Kidney capillary endothelial cell (primary cell): ENCODE data around the gene TENM4.

Source experiments
- DNase-seq: peaks from one replicate; pipeline ENCODE4 v3.0.0-alpha.2; 2018; ENCODE audit warnings: low spot score

TENM4 gene

DNA sequence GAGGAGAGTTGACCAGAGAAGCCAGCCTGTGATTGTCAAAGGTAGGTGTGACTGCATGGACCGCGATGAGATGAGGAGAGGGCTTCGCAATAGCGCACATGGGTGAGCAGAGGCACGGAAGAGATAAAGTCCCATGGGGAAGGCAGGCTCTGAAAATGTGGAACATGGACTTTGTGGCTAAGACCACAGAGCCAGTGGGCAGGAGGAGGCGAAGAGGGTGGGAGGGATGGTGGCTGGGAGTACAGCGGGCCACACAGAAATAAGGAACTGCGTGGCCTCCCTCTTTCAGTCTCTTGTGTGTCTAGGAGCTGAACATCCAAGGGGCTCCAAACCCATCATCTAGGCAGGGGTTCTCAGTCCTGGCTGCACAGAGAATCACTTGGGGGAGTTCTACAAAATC, 98.6 kb downstream of the TENM4 start:
- DNase-seq: no peak

DNA sequence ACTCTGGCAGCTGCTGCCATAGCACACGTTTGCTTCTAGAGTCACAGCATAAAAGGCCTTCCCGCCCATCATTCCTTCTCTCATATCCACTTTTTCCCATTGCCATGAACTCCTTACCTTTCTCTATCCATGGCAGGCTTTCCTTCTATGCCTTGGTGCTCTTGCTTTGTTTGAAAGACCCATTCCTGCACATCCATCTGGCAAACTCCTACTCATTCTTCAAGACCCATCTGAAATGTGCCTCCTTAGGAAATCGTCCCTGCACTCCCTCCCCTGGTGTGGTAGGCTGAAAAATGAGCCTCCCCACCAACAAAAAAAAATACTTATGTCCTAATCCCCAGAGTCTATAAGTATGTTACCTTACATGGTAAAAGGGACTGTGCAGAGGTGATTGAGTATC, 100.3 kb downstream of the TENM4 start:
- no peak for DNase-seq

DNA sequence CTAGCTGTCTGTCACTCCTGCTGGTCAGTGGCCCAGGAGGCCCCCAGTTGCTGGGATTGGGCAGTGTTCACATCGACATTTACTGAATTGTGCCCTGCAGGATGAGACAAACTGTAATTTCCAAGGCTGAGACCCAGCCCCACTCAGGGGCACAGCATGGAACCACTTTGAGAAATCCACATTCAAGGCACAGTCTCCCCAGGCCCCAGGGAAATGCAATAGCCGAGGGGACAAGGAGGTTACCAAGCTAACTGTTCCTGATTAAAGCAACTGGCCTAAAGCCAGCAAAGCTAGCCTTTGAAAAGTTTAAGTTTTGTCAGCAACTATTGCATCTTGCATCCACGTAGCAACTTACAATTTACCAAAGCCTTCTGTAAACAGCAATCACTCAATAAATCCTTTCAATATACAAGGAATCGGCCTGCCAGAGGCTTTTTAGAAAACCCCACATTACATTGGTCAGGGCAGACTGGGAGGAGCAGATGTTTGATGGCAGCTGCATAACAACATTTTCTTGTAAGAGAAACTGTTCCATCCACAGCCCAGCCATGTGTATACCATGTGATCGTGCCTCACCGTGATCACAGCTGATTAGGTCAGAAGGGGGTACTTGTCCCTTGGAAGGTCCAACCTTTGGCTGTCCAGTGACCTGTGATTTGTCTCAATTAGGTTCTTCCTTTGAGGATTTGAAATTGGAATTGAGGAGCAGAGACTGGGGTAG, 103.9 kb downstream of the TENM4 start:
- DNase-seq: no peak

DNA sequence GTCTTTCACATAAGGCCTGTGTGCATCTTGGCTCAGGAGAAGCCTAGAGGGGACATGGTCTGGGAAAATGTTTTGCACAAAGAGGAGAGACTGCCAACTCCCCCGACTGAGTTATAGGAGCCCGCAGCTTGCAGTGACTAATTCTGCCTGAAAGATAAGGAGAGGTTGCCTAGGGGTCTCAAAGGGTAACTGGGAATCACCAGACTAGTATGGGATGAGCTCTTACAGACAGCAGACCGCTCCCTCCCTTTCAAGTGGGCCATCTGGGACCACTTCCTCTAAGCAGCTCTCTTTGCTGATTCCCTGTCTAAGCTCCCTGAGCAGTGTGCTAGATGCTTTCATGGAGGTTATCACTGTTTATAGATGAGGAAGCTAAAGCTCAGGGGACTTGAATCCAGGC, 105.1 kb downstream of the TENM4 start:
- no peak for DNase-seq

DNA sequence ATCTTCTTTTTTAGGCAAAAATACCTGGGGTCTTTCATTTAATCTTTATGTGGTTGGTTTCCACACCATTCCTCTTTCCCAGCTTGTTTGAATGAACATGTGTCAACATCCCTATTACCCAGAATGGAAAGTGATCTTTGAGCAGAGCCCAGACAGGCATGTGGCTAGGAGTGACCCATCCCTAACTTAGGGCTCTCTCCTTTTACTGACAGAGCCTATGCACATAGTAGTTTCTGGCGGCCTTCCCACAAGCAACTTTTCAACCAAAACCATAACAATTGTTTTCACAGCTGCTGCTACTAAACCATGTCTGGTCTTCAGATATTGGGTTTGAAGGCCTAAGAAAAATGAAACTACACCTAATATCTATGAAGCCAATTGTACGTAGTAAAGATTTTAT, 107.5 kb downstream of the TENM4 start:
- no peak for DNase-seq

DNA sequence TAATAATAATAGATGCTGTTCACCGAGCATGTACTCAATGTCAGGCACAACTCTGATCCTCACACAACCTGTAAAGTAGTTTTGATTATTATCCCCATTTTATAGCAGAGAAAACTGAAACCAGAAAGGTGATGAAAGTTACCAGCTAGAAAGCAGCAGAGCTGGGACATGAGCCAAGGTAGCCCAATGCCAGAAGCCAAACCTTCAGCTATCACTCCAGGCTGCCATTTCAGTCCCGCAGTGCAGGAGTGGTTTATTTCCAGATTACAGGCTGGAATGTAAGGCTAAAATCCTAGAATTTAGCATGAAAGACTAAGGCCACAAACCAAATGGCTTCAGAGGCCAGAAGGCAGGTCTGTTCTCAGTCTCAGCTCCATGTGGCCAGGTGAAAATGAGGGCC, 108.8 kb downstream of the TENM4 start:
- DNase-seq: no peak

DNA sequence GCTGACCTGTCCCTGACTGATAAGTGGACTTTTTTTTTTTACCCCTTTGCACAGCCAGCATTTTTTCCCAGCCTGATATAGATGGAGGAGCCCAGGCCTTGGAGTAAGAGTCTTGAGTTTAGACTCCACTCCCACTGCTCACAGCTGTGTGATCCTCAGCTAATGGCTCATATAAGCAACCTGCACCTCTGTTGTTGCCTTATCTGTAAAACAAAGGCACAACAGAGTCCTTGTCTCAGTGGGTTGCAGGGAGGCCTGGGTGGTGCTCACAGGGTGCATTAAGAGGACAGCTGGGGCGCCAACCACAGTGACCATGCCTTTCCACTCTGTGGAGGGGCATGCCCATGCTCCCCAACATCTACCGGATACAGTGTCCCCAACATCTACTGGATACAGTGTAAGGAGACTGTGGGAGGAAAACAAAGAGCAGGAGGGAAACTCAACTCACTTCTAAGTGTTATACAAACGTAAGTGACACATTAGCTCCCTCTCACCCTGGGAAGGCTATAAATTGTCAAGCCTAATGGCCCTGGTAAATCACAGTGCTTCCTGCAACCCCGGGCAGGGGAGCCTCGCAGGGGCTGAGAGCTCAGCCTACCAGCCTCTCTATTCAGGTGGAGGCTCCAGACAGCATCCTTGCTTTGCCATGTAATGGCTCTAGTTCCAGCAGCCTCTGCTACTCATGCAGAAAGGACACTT, 109.5 kb downstream of the TENM4 start:
- DNase-seq: no peak

DNA sequence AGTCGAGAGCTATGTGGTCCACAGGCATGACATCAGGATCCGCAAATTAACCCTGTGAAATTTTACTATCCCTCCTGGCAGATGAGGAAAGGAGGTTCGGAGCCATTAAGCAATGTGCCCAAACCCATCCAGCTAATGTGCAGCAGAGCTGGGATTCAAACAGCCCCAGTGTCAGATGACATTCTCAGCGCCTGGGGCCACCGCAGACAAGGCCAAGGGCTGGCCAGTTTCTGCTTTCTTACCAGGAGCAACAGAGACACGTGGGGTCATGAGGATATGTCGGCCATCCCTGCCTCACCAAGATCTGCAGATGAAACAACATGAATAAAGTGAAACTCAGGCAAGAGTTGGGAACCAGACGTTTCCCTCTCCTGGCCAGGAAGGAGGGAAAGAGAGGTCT, 110.2 kb downstream of the TENM4 start:
- DNase-seq: no peak

DNA sequence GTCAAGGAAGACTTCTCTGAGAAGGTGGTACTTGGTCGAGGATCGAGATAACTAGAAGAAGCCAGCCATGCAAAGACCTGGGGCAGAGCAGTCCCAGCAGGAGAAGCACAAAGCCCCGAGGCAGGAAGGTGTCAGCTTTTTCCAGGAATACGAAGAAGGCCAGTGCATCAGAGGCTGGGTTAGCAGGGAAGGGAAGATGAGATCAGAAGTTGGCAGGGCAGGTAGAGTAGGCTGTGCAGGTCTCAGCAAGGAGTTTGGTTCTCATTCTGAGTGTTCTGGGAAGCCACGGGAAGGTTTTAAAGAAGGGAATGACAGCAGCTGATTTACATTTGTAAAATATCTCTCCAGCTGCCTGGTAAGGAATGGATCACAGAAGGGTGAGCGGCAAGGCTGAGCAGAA, 111.3 kb downstream of the TENM4 start:
- DNase-seq: no peak

DNA sequence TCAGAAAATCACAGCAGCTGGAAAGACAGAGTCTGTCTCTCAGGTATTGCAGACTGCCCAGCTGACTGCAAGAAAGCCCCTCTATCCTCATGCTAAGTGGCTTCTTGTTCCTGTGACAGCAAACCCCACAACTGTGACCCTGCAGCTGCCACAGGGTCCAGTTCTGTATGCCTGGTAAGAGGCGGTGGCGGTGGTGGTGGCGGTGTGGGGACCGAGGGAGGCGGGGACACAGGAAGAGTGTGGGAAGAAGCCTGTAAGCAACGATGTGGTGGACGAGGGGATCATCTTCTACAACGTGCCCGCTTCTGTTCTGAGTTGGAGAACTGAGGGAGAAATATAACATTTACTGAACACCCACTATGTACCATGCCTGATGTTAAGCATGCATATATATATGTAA, 112.4 kb downstream of the TENM4 start:
- DNase-seq: no peak

DNA sequence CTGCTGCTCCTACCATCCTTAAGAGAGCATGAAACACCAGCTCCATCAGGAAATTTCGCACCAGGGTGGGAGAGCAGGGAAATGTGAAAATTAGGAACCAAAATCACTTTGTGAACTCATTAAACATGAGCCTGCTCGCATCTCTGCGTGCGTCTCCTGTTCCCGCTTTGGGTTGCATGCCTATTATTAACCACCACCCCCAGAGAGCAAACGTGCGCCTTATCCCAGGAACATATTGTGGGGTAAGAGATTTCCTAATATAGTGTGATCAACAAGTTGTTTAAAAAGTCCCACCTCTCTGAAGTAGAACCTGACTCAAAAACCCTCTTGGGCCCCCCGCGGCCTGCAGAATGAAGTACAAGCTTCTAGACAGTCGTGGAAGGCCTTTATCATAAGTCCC, 115.0 kb downstream of the TENM4 start:
- DNase-seq: no peak

DNA sequence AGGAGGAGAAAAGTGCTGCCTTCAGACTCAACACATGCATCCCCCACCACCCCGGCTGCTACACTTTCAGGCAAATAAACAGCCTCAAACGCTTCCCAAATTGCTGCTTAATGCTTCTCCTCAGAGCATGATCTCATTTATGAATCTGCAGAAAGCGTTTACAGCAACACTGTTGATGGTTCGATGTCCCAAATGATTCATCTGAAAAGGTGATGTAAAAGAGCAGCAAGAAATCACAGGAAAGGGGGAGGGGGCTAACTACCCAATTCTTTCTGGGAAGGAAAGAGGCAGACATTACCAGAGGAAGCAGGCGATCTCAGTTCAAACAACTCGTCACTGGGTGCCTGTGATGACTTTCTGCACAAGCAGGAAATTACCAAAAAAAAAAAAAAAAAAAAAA, 119.6 kb downstream of the TENM4 start:
- DNase-seq: no peak

DNA sequence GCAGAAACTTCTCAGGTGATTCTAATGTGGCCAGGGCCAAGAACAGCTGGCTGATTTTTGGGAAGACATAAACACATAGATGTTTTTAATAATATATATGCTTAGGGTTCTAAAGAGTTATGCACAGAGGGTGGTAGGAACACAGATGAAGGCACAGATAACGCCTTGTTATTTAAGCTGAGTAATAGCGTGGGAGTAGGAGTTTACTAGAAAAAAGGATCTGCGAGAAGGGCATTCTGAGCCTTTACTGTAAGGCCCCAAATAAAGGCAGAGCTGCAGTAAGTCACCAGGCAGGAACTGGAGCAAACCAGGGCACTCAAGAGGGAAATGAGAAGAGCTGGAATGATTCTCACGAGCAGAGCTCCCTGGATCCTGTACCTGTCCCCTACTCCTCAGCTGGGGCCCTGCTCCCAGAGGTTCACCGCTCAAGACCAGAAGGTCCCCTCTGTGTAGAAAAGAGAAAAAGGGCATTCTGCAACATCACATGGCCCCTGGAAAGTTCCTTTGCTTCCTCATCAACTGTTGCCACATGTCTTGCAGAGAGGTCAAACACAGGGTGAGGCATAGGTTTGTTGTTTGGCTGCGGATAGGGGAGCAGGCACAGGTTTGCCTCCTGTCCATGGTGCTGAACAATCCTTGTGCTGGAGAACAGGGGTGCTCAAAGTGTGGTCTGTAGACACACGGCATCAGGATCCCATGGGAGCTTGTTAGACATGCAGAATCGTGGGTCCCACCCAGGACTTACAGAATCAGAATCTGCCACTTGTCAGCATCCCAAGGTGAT, 125.7 kb downstream of the TENM4 start:
- DNase-seq: no peak

DNA sequence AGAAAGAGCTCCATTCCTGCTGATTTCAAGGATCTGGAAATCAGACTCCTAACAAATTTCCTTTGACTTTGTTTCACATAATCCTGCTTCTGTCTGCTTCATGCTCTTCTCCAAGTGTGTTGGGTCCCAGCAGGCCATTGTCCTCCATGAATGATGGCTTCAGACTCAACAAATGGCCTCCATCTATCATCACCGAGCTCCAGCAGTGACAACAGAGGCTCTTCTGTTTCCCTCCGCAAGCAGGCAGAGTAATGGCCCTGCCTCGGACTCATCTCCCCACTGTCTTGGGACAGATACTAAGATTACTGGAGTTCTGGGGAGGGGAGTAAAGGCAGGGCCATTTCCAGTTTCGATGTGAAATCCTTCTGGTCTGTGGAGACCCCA, 127.3 kb downstream of the TENM4 start:
- DNase-seq: no peak

DNA sequence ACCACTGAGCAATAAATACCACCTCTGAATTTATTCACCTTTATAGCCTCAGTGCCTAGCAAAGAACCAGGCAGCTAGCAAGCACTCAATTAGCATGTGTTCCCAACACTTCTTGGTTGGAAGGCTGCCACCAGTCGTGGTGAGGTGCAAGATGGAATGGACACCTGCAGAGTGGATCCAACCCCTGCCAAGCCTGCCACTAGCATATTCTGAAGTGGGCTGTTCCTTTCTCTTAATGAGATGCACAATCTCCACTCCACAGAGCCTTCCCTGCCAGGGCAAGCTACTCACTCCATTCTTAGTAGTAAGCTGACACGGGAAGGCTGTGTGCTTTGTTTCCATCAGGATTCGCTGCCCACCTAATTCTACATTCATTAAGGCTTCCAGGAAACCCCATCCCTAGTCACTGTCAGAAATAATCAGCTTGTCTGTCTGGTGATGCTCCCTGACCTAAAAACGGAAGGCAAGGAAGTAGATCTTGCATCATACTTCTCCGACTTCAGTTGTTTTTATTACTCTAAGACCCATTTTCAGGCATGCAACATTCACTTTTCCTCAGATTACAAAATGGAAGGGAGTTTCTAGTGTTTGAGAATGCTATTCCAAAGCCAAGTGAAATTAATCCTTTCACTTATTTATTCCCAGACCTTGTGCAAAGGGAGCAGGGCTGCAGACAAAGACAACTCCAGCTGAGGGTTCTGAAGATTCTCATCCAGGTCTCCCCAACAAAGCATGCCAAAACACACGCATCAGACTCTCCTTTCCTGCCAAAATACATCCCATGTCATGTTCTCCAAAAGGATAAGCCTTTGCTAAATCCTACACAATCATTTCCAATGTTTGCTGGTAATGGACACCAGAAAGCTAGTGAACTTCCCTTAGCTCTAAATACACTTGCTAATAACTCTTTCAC, 128.0 kb downstream of the TENM4 start:
- no peak for DNase-seq

DNA sequence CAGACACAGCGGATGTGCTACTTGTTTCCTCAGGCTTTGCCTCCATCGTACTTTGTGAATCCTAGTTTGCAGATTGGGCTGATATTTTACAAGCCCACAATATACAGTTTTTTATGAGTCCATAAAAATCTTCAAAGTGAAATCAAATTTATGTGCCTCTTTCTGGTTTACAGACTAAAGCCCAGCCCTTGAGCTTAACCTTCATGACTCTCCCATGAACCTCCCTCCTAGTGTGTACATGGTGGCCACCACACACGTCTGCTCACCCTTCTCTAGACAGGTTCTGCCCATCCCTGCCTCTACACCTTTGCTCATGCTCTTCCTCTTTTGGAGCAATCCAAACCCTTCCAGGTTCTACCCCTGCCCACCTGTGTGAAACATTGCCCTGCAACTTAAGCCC, 129.4 kb downstream of the TENM4 start:
- no peak for DNase-seq

DNA sequence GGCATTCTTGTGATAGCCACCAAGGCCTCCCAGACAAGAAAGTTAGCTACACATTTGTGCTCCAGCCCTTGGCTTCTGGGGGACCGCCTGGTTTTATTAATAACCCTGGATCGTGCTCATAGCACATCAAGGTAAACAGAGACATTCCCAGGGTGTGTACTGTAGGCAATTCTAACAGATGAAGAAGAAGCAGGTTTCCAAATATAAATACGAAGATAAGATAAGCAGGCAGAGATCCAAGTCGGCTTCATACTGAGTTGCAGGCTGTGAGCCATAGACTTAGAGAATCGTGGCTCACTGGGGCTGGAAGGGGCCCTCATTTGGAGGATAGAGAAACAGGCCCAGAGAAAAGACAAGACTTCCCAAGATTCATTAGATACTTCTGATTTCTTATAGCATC, 131.4 kb downstream of the TENM4 start:
- DNase-seq: no peak

DNA sequence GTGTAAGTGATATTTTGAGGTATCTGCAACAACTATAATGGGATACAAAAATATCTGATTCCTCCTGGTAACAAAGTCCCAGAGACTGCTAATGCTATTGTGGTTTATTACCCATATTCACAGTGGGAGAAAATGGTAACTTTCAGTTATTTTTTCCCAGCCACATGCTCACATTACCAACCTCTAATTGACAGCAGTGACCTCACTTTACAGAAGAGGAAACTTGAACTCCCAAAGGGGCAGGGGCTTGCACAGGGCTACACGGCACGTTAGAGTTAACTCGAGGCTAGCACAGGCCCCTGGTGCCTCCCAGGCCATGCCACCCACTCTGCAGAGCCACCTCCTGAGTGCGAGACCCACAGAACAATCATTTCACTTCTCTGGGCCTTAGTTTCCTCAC, 132.4 kb downstream of the TENM4 start:
- no peak for DNase-seq

DNA sequence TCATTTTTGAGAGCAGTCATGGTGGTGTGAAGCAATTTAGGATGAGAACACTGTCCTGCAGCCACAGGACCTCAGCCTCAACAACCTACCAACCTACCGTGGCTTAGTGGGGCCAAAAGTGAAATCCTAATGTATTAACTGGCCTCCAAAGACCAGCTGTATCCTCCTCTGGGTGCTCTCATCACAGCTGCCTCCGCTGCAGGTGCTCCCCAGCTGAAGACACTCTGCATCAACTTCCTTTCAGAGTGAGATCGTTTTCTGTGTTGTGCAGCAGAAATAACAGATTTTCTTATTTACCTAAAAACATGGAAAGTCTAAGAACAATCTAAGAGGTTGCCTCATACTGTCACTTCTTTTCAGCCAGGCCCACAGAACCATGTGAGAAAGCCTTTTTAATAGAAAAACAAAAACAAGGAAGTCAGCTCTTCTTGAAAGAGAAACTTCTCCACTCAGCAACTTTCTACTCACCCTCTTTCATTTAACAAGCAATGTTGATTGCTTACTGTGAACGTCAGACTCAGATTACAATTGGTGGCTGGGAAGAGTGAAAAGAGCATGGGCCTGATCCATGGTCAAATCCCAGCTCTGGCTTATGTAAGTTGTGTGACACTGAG, 136.1 kb downstream of the TENM4 start:
- no peak for DNase-seq

DNA sequence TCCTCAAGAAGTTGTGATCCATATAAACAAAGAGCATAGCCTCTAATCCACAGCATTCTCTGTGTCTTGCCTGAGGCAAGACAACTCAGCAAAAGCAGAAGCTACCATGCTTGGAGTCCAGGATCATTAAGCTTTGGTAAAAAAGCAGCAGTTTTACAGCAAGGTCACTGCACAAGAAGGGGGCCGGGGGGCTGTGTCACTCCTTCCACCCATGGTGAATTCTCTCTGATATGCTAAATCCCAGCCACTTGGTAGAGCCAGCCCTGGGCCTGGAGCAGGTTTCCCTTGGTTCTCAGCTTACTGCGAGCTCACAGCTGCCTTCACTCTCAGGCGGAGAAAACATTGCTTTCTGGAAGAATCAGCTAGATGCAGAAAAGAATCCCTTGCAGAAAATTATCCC, 144.7 kb downstream of the TENM4 start:
- DNase-seq: no peak

DNA sequence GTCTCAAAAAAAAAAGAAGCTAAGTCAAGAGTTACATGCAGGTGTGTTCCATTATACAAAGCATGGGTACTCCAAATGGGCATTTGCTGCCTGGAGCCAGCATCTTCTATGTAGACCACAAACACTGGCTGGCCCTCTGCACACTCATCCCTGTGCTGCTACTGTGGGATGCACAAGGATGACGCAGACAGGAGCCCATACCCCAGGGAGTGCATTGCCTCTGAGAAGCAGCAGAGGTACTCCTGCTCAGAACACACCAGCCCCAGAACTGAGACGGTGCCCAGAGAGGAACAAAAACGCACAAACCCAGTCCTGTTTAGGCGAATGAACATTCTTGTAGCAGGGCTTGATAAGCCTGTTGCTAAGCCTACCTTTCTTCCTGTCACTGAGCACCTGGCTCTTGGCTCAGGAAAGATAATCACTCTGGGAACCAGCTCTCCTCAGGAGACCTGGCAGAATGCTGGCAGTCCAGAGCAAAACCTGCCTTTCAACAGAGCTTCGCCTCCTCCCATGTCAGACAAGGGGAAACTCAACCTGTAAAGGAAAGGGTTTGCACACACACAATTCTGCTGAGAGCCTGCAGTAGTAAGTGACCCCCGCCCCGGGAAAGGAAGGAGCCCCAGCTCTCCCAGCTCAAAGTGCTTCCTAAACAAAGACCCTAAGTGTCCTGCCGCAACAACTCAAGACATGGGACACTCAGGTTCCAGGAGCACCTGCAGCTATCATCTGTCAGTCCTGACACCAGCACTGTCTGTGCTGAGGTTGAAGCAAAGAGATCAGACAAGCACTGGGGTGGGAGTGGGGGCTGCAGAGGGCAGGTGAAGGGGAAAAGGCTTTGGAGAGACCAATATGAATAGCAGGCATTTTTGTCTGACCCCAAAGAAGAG, 145.7 kb downstream of the TENM4 start:
- DNase-seq: no peak
